ENCODE measurements around the gene ALLC. TPM values are rescaled to one million over a fixed set of nuclear protein-coding genes. Genes with fewer than 3 reads are reported as not detected.
"Not testable (repeated sequence)": the region's sequence is repeated elsewhere in the genome, so short reads cannot be mapped to it uniquely, and the experiment has no call there.

ALLC gene
- total RNA-seq, 1 experiment from 2014 or later = not detected

GRCh38 chr2:3634596-3635121 lies 23.3 kb upstream of the ALLC start:
- Histone ChIP-seq H3K27me3 (no peaks in the 10 kb centered on the region), H3K4me3 (no peak overlapping the region), H3K9me3 (no peaks in the 10 kb centered on the region), H3K36me3 (no peaks in the 10 kb centered on the region)
- DNase-seq = no peak

- Histone ChIP-seq H3K27me3 (no peaks in the 10 kb centered on the region), H3K36me3 (no peaks in the 10 kb centered on the region), H3K9me3 (no peaks in the 10 kb centered on the region), H3K4me3 (no peak overlapping the region)
- DNase-seq = no peak
Measured at GRCh38 chr2:3635171-3635974, 22.6 kb upstream of the ALLC start.

GRCh38 chr2:3635975-3636327 lies 22.0 kb upstream of the ALLC start:
- H3K9me3 ChIP-seq, H3K27me3 ChIP-seq, DNase-seq, H3K4me3 ChIP-seq, H3K36me3 ChIP-seq: not testable (repeated sequence)

GRCh38 chr2:3636586-3637310 lies 21.3 kb upstream of the ALLC start:
- H3K36me3 ChIP-seq = no peaks in the 10 kb centered on the region
- DNase-seq = no peak
- no peak overlapping the region for H3K4me3 ChIP-seq
- H3K27me3 ChIP-seq = no peaks in the 10 kb centered on the region
- H3K9me3 ChIP-seq = no peaks in the 10 kb centered on the region

GRCh38 chr2:3637311-3637675 lies 20.7 kb upstream of the ALLC start:
- Histone ChIP-seq H3K36me3 (no peaks in the 10 kb centered on the region), H3K9me3 (no peaks in the 10 kb centered on the region), H3K27me3 (no peaks in the 10 kb centered on the region), H3K4me3 (no peak overlapping the region)
- no peak for DNase-seq

- Histone ChIP-seq H3K9me3 (no peaks in the 10 kb centered on the region), H3K27me3 (no peaks in the 10 kb centered on the region), H3K36me3 (no peaks in the 10 kb centered on the region), H3K4me3 (no peak overlapping the region)
- no peak for DNase-seq
Measured at GRCh38 chr2:3637692-3638455, 20.1 kb upstream of the ALLC start.

- Histone ChIP-seq H3K9me3 (no peaks in the 10 kb centered on the region), H3K36me3 (no peaks in the 10 kb centered on the region), H3K27me3 (no peaks in the 10 kb centered on the region), H3K4me3 (no peak overlapping the region)
- DNase-seq = no peak
Measured at GRCh38 chr2:3638456-3638810, 19.6 kb upstream of the ALLC start.

GRCh38 chr2:3639015-3639630 lies 18.9 kb upstream of the ALLC start:
- no peaks in the 10 kb centered on the region for H3K9me3 ChIP-seq
- DNase-seq = no peak
- no peak overlapping the region for H3K4me3 ChIP-seq
- no peaks in the 10 kb centered on the region for H3K36me3 ChIP-seq
- H3K27me3 ChIP-seq = no peaks in the 10 kb centered on the region

GRCh38 chr2:3639653-3640052 lies 18.3 kb upstream of the ALLC start:
- no peak overlapping the region for H3K4me3 ChIP-seq
- H3K9me3 ChIP-seq = no peaks in the 10 kb centered on the region
- no peaks in the 10 kb centered on the region for H3K36me3 ChIP-seq
- H3K27me3 ChIP-seq = no peaks in the 10 kb centered on the region
- no peak for DNase-seq

- Histone ChIP-seq H3K36me3 (no peaks in the 10 kb centered on the region), H3K9me3 (no peaks in the 10 kb centered on the region), H3K27me3 (no peaks in the 10 kb centered on the region), H3K4me3 (no peak overlapping the region)
- DNase-seq = no peak
Measured at GRCh38 chr2:3641181-3641580, 16.8 kb upstream of the ALLC start.

- DNase-seq = no peak
- Histone ChIP-seq H3K9me3 (no peaks in the 10 kb centered on the region), H3K4me3 (no peak overlapping the region), H3K36me3 (no peaks in the 10 kb centered on the region), H3K27me3 (no peaks in the 10 kb centered on the region)
Measured at GRCh38 chr2:3641841-3642421, 16.1 kb upstream of the ALLC start.

GRCh38 chr2:3642521-3643215 lies 15.3 kb upstream of the ALLC start:
- no peak for DNase-seq
- H3K4me3 ChIP-seq = no peak overlapping the region
- H3K9me3 ChIP-seq = no peaks in the 10 kb centered on the region
- no peaks in the 10 kb centered on the region for H3K36me3 ChIP-seq
- H3K27me3 ChIP-seq = no peaks in the 10 kb centered on the region

- no peak for DNase-seq
- no peaks in the 10 kb centered on the region for H3K27me3 ChIP-seq
- no peaks in the 10 kb centered on the region for H3K36me3 ChIP-seq
- no peaks in the 10 kb centered on the region for H3K9me3 ChIP-seq
- no peak overlapping the region for H3K4me3 ChIP-seq
Measured at GRCh38 chr2:3643371-3644245, 14.4 kb upstream of the ALLC start.

GRCh38 chr2:3644246-3644525 lies 13.8 kb upstream of the ALLC start:
- H3K27me3 ChIP-seq = no peaks in the 10 kb centered on the region
- no peaks in the 10 kb centered on the region for H3K36me3 ChIP-seq
- no peak for DNase-seq
- H3K9me3 ChIP-seq = no peaks in the 10 kb centered on the region
- no peak overlapping the region for H3K4me3 ChIP-seq

GRCh38 chr2:3644891-3645605 lies 13.0 kb upstream of the ALLC start:
- no peaks in the 10 kb centered on the region for H3K9me3 ChIP-seq
- H3K36me3 ChIP-seq = no peaks in the 10 kb centered on the region
- no peaks in the 10 kb centered on the region for H3K27me3 ChIP-seq
- H3K4me3 ChIP-seq = no peak overlapping the region
- DNase-seq = no peak
